HG02642 (cell line): ENCODE measurements around the gene ZNF180.
"Not testable (repeated sequence)": the region's sequence is repeated elsewhere in the genome, so short reads cannot be mapped to it uniquely, and the experiment has no call there.

ENCODE experiments used
- ATAC-seq: cut with Tn5 transposase; IDR thresholded peaks from one replicate; pipeline ENCODE4 v1.9.1; 2021; ENCODE audit warnings: mild to moderate bottlenecking; ENCODE audit not compliant: unreplicated experiment, poor library complexity

ZNF180 gene

GRCh38 chr19:44499962-44500949, at the start of gene ZNF180:
ZNF180 (minus strand) TSS chr19:44500522; CDS start chr19:44497334, 3,188 bp downstream.
- peak; percentile 93 for ATAC-seq

DNA sequence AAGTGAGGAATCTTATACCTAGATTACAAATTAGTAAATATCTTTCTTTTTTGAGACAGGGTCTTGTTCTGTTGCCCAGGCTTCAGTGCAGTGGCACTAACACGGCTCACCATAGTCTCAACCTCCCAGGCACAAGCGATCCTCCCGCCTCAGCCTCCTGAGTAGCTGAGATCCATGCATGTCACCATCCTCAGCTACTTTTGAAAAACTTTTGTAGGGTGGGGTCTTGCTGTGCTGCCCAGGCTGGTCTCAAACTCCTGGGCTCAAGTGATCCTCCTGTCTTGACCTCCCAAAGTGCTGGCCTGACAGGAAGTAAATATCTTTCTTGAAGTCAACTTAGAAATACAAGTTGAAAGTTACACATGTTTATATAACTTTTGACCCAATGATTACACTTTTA, 49.2 kb upstream of the ZNF180 start:
- no peak for ATAC-seq

- ATAC-seq: no peak
Observed at GRCh38 chr19:44548736-44549135, 48.4 kb upstream of the ZNF180 start.

GRCh38 chr19:44544031-44544430, 43.7 kb upstream of the ZNF180 start:
- no peak for ATAC-seq

GRCh38 chr19:44542671-44543070, 42.3 kb upstream of the ZNF180 start:
- ATAC-seq: no peak

GRCh38 chr19:44540736-44541135, 40.4 kb upstream of the ZNF180 start:
- ATAC-seq: no peak

- no peak for ATAC-seq
Observed at GRCh38 chr19:44539991-44540390, 39.7 kb upstream of the ZNF180 start.

- no peak for ATAC-seq
Observed at GRCh38 chr19:44539236-44539826, 39.0 kb upstream of the ZNF180 start.

DNA sequence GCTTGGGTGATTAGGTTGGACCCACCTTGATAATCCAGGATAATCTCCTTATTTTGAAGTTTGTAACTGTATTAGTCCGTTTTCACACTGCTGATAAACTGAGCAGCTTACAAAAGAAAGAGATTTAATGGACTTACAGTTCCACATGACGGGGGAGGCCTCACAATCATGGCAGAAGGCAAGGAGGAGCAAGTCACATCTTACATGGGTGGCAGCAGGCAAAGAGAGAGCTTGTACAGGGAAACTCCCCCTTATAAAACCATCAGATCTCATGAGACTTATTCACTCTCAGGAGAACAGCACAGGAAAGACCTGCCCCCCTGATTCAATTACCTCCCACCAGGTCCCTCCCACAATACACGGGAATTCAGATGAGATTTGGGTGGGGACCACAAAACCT, 35.0 kb upstream of the ZNF180 start:
- not testable (repeated sequence) for ATAC-seq

DNA sequence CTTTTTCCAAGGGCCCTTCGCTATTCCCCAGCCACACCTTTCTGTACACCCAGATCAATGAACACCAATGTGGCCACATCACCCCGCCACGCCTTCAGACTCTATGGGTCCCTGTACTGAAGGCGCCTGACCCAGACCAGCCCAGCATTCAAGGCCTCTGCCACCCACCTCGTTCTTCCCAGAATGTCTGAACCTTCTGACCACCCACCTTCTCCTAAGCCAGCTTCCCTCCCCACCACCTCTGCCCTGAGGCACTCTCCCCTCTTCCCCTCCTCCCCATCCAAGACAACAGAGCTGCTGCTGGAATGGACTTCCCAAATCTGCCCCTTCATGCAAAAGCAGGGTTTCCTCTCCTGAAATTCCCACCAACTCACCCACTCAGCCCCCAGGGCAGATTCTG, 32.5 kb upstream of the ZNF180 start:
- ATAC-seq: no peak

DNA sequence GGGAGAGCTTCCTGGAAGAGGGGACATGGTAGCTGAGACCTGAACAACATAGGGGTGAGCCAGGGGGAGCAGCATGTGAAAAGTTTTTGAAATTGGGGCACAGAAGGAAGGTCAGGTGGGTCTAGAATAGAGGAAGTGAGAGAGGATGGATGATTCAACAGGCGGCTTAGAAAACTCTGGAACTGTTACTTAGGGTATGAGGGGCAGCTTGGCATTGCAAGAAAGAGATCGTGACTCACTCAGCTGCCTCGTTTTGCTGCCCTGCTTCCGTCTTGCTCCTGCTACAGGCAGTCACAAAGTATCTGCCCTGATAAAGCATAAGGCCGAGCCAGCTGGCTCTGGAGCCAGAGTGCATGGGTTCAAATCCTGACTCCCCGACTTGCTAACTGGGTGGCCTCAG, 30.5 kb upstream of the ZNF180 start:
- no peak for ATAC-seq

GRCh38 chr19:44529536-44529935, 29.2 kb upstream of the ZNF180 start, which contains the start of gene CEACAM20:
CEACAM20 (minus strand) TSS chr19:44529675; CDS start chr19:44529509, 166 bp downstream.
- no peak for ATAC-seq

DNA sequence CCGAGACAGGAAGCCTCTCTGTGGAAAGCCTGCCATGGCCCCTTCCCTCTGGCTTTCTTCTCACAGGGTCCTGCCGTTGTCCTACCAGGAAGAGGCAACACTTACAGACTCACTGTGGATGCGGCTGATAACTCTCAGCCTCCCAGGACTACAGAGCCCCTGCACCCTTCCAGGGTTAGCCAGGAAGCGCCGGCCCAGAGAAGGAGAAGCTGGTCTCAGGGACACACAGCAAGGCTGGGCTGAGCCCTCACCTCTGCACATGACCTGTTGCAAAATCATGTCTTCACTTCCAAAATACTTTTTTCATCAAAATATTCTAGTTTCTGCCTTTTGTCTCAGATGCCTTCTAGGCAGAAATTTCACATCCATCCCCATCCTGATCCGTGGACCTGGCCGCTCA, 27.2 kb upstream of the ZNF180 start:
- no peak for ATAC-seq

DNA sequence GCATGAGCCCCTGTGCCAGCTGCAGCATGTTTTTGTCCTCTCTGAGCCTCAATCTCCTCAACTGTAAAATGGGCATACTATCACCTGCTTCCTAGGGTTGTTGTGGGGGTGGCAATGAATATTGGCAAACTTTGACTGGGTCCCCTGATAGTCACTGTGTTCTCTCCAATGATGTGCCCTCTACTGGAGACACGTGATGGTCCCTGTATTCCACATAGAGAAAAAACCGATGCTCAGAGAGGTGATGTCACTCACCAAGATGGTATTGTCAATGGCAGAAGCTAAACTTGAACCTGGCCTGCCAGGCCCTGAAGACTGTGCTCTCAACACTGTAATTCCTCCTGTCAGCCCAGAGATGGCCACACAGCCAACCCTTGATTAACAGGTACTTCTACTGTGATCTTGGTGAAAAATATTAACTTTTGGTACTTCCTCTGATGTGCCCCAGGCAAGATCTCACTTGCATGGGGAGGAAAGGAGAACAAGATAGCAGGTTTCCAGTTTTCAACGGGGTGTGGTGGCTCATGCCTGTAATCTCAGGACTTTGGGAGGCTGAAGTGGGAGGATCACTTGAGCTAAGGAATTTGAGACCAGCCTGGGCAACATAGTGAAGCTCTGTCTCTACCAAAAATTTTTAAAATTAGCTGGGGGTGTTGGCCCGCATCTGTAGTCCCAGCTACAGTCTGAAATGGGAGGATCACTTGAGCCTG, 25.6 kb upstream of the ZNF180 start:
- no peak for ATAC-seq

DNA sequence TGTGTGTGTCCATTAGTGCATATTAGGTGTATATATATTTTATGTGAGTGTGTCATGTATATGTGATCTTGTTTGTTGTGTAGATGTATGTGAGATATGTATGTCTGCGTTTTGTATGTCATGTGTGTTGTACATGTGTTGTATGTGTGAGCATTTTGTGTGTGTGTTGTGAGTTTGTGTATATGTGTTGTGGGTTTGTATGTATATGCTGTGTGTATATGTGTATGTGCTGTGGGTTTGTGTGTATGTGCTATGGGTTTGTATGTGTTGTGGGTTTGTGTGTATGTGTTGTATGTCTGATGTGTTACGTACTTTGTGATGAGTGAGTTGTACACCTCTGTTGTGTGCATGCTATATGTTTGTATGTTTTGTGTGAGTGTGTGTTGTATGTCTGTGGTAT, 21.0 kb upstream of the ZNF180 start:
- ATAC-seq: no peak

- no peak for ATAC-seq
Observed at GRCh38 chr19:44517146-44517545, 16.8 kb upstream of the ZNF180 start.

- ATAC-seq: no peak
Observed at GRCh38 chr19:44515907-44516306, 15.6 kb upstream of the ZNF180 start.

- ATAC-seq: no peak
Observed at GRCh38 chr19:44515031-44515430, 14.7 kb upstream of the ZNF180 start.

- no peak for ATAC-seq
Observed at GRCh38 chr19:44512326-44513298, 12.3 kb upstream of the ZNF180 start.

GRCh38 chr19:44509478-44509877, 9.2 kb upstream of the ZNF180 start:
- no peak for ATAC-seq
